ENCODE results near the gene KRTAP10-4. TPM values are rescaled to one million over a fixed set of nuclear protein-coding genes. Genes with fewer than 3 reads are reported as not detected.
"Not testable (repeated sequence)": the region's sequence is repeated elsewhere in the genome, so short reads cannot be mapped to it uniquely, and the experiment has no call there.

KRTAP10-4 gene
- total RNA-seq, 1 donor from 2014 or later, result not detected

GRCh38 chr21:44555200-44555875, 18.2 kb upstream of the KRTAP10-4 start:
- DNase-seq (ENCODE audit: low spot score in 2 of 2), result no peak
- no peak for FAIRE-seq

- DNase-seq (ENCODE audit: low spot score in 2 of 2) (no peak), FAIRE-seq (no peak)
Measured at GRCh38 chr21:44556879-44557278, 16.6 kb upstream of the KRTAP10-4 start.

GRCh38 chr21:44557491-44558328, 15.8 kb upstream of the KRTAP10-4 start:
- DNase-seq (ENCODE audit: low spot score in 2 of 2) (no peak), FAIRE-seq (no peak)

- not testable (repeated sequence) for DNase-seq (ENCODE audit: low spot score in 2 of 2); FAIRE-seq
Measured at GRCh38 chr21:44558329-44558675, 15.2 kb upstream of the KRTAP10-4 start.

- DNase-seq (ENCODE audit: low spot score in 2 of 2), result no peak
- FAIRE-seq, result no peak
Measured at GRCh38 chr21:44558695-44559094, 14.8 kb upstream of the KRTAP10-4 start, which contains the start of gene KRTAP10-3. Gene KRTAP10-3 (minus strand): TSS chr21:44558795. CDS start chr21:44558715, 80 bp downstream.

- DNase-seq (ENCODE audit: low spot score in 2 of 2) (no peak), FAIRE-seq (no peak)
Measured at GRCh38 chr21:44564099-44564498, 9.4 kb upstream of the KRTAP10-4 start.

- FAIRE-seq, result no peak
Measured at GRCh38 chr21:44564886-44565598, 8.5 kb upstream of the KRTAP10-4 start.

GRCh38 chr21:44566403-44566802, 7.1 kb upstream of the KRTAP10-4 start:
- no peak for FAIRE-seq

More at GRCh38 chr21:44564886-44565598, 8.5 kb upstream of the KRTAP10-4 start:
- no peak for DNase-seq (ENCODE audit: low spot score in 2 of 2)

GRCh38 chr21:44567481-44568171, 5.9 kb upstream of the KRTAP10-4 start:
- FAIRE-seq, result no peak
- no peak for DNase-seq (ENCODE audit: low spot score in 2 of 2)

More at GRCh38 chr21:44566403-44566802, 7.1 kb upstream of the KRTAP10-4 start:
- DNase-seq (ENCODE audit: low spot score in 2 of 2), result no peak

- FAIRE-seq (no peak), DNase-seq (ENCODE audit: low spot score in 2 of 2) (no peak)
Measured at GRCh38 chr21:44568261-44568660, 5.3 kb upstream of the KRTAP10-4 start.

GRCh38 chr21:44568667-44569556, 4.6 kb upstream of the KRTAP10-4 start:
- no peak for DNase-seq (ENCODE audit: low spot score in 2 of 2)
- FAIRE-seq, result no peak

GRCh38 chr21:44569861-44570517, 3.5 kb upstream of the KRTAP10-4 start:
- DNase-seq (ENCODE audit: low spot score in 2 of 2) (no peak), FAIRE-seq (no peak)

- FAIRE-seq (no peak), DNase-seq (ENCODE audit: low spot score in 2 of 2) (no peak)
Measured at GRCh38 chr21:44571296-44571695, 2.2 kb upstream of the KRTAP10-4 start.

GRCh38 chr21:44571844-44572782, 1.4 kb upstream of the KRTAP10-4 start:
- FAIRE-seq (no peak), DNase-seq (ENCODE audit: low spot score in 2 of 2) (no peak)

- peak in 1 of 2 donors; percentile 36 for DNase-seq (ENCODE audit: low spot score in 2 of 2)
Measured at GRCh38 chr21:44572959-44573583, 458 bp upstream of the KRTAP10-4 start.

GRCh38 chr21:44574457-44575306, 1.2 kb downstream of the KRTAP10-4 start:
- no peak for DNase-seq (ENCODE audit: low spot score in 2 of 2)

More at GRCh38 chr21:44572959-44573583, 458 bp upstream of the KRTAP10-4 start:
- no peak for FAIRE-seq

More at GRCh38 chr21:44574457-44575306, 1.2 kb downstream of the KRTAP10-4 start:
- no peak for FAIRE-seq

All from frontal cortex (tissue), 4 donors.